HepG2 (cell line): ENCODE results near the gene CCDC30. TPM values are rescaled to one million over a fixed set of nuclear protein-coding genes. Genes with fewer than 3 reads are reported as not detected.

ENCODE experiments used
- AGO1 ChIP-seq: fragments of 200-400 bp; formaldehyde crosslinking; IDR thresholded peaks from 2 replicates; pipeline ENCODE4 v1.6.1; 2017; ENCODE audit warnings: mild to moderate bottlenecking, low read depth, low read length, moderate library complexity; ENCODE audit not compliant: poor library complexity, severe bottlenecking
- AKAP8 ChIP-seq: sonication (generic); formaldehyde crosslinking; IDR thresholded peaks from 2 replicates; pipeline ENCODE4 v1.5.1; 2020; ENCODE audit warnings: mild to moderate bottlenecking, missing genetic modification reagents
- AKNA ChIP-seq: sonication (generic); formaldehyde crosslinking; IDR thresholded peaks from 2 replicates; pipeline ENCODE4 v1.4.0; 2020; ENCODE audit warnings: missing genetic modification reagents, borderline replicate concordance
- CBX5 ChIP-seq: sonication (generic); formaldehyde crosslinking; IDR thresholded peaks from 2 replicates; pipeline ENCODE4 v1.4.0; 2020; ENCODE audit warnings: missing genetic modification reagents, borderline replicate concordance
- CERS6 ChIP-seq: sonication (generic); formaldehyde crosslinking; IDR thresholded peaks from 2 replicates; pipeline ENCODE4 v1.5.0; 2020; ENCODE audit warnings: missing genetic modification reagents
- CHD2 ChIP-seq: IDR thresholded peaks from 2 replicates; pipeline ENCODE4 v1.6.1; 2011; ENCODE audit warnings: low read depth, low read length, improper control_type of control experiment
- FOXK1 ChIP-seq: sonication (generic); formaldehyde crosslinking; IDR thresholded peaks from 2 replicates; pipeline ENCODE4 v1.4.0; 2020; ENCODE audit warnings: low read depth, missing genetic modification reagents, borderline replicate concordance
- KDM1A ChIP-seq: IDR thresholded peaks from 2 replicates; pipeline ENCODE4 v1.6.1; 2016; ENCODE audit warnings: missing compliant biosample characterization
- NFIC ChIP-seq: IDR thresholded peaks from 2 replicates; pipeline ENCODE4 v1.6.1; 2012; ENCODE audit warnings: mild to moderate bottlenecking, low read length, inconsistent platforms
- NPAS2 ChIP-seq: sonication (generic); formaldehyde crosslinking; IDR thresholded peaks from 2 replicates; pipeline ENCODE4 v1.8.0; 2022; ENCODE audit warnings: mild to moderate bottlenecking, missing genetic modification reagents, borderline replicate concordance
- SALL2 ChIP-seq: sonication (generic); formaldehyde crosslinking; IDR thresholded peaks from 2 replicates; pipeline ENCODE4 v1.8.1; 2023; ENCODE audit warnings: mild to moderate bottlenecking, missing genetic modification reagents, inconsistent platforms
- TIGD3 ChIP-seq: sonication (generic); formaldehyde crosslinking; IDR thresholded peaks from 2 replicates; pipeline ENCODE4 v1.5.1; 2020; ENCODE audit warnings: mild to moderate bottlenecking, missing genetic modification reagents, borderline replicate concordance
- ZNF101 ChIP-seq: sonication (generic); formaldehyde crosslinking; IDR thresholded peaks from 2 replicates; pipeline ENCODE4 v1.4.0; 2020; ENCODE audit warnings: mild to moderate bottlenecking, low read depth, missing genetic modification reagents, borderline replicate concordance
- ZNF12 ChIP-seq: sonication (generic); formaldehyde crosslinking; IDR thresholded peaks from 2 replicates; pipeline ENCODE4 v1.5.0; 2020; ENCODE audit warnings: missing genetic modification reagents
- ZNF124 ChIP-seq: sonication (generic); formaldehyde crosslinking; IDR thresholded peaks from 2 replicates; pipeline ENCODE4 v1.4.0; 2020; ENCODE audit warnings: missing genetic modification reagents
- ZNF343 ChIP-seq: sonication (generic); formaldehyde crosslinking; IDR thresholded peaks from 2 replicates; pipeline ENCODE4 v1.4.0; 2020; ENCODE audit warnings: mild to moderate bottlenecking, missing genetic modification reagents
- ZNF709 ChIP-seq: sonication (generic); formaldehyde crosslinking; IDR thresholded peaks from 2 replicates; pipeline ENCODE4 v1.5.0; 2020; ENCODE audit warnings: mild to moderate bottlenecking, missing genetic modification reagents
- ZNF775 ChIP-seq: sonication (generic); formaldehyde crosslinking; IDR thresholded peaks from 2 replicates; pipeline ENCODE4 v1.4.0; 2020; ENCODE audit warnings: missing genetic modification reagents, mild to moderate bottlenecking, moderate library complexity, borderline replicate concordance
- ZNF883 ChIP-seq: sonication (generic); formaldehyde crosslinking; IDR thresholded peaks from 2 replicates; pipeline ENCODE4 v1.5.1; 2020; ENCODE audit warnings: mild to moderate bottlenecking, missing genetic modification reagents; ENCODE audit errors: not compliant biosample characterization
- ZXDC ChIP-seq: sonication (generic); formaldehyde crosslinking; IDR thresholded peaks from 2 replicates; pipeline ENCODE4 v1.5.0; 2020; ENCODE audit warnings: mild to moderate bottlenecking, missing genetic modification reagents
- polyA plus RNA-seq, 8 experiments: library from polyadenylated mRNA; depleted of rRNA in 3 of 8; stranded (reverse) in 7 of 8; unstranded in 1 of 8; fragments of >200 nt; fragmentation: Illumina TruSeq in 4 of 8; extraction: Trizol in 4 of 8; gene quantifications; 2 replicates each; pipeline versions ENCODE4 v1.2.1 to v1.2.3, GENCODE V29; 2011 to 2016; ENCODE audit warnings: low read depth in 4 of 8, missing spikeins in 1 of 8, mixed read lengths in 1 of 8; ENCODE audit not compliant: insufficient read depth in 1 of 8
- total RNA-seq, 5 experiments: library from RNA; depleted of rRNA; stranded (reverse); fragments of >200 nt; fragmentation: Illumina TruSeq; extraction: Trizol; gene quantifications; 2 replicates each; pipeline ENCODE4 v1.2.3, GENCODE V29; 2016; ENCODE audit warnings: low read depth in 1 of 5

Gene CCDC30
- total and polyA plus RNA-seq, 2 of the 13 experiments (the other 11 are each of a cell fraction or from before 2014, with no cell fraction given): 0.25 to 0.77 TPM

GRCh38 chr1:42456754-42457089, 6.4 kb upstream of the CCDC30 start (continued):
- no peak for TF ChIP-seq FOXK1 (CRISPR knock-in tag)
- TF ChIP-seq CBX5: peak; percentile 3; the same call in 1 of the 2 replicates
- TF ChIP-seq ZNF709 (CRISPR knock-in tag): no peak
- no peak for TF ChIP-seq AKAP8 (CRISPR knock-in tag)
- TF ChIP-seq TIGD3 (CRISPR knock-in tag): 0 out of 2 replicates have a peak, but pooled peaks have one; percentile 13
- TF ChIP-seq ZNF124 (CRISPR knock-in tag): peak; percentile 55; the same call in 1 of the 2 replicates
- TF ChIP-seq CHD2: no peak
- TF ChIP-seq NFIC: no peak
- no peak for TF ChIP-seq KDM1A (CRISPR knock-in tag)
- no peak for TF ChIP-seq CERS6
- no peak for TF ChIP-seq ZNF101 (CRISPR knock-in tag)
- no peak for TF ChIP-seq AKNA (CRISPR knock-in tag)
- peak; percentile 18 for TF ChIP-seq AGO1
- TF ChIP-seq ZNF343 (CRISPR knock-in tag): no peak
- TF ChIP-seq ZXDC (CRISPR knock-in tag): no peak
- TF ChIP-seq SALL2: no peak
- no peak for TF ChIP-seq NPAS2 (CRISPR knock-in tag)
- no peak for TF ChIP-seq ZNF775 (CRISPR knock-in tag)
- no peak for TF ChIP-seq ZNF883 (CRISPR knock-in tag)
- no peak; the same call in 1 of the 2 replicates for TF ChIP-seq ZNF12 (CRISPR knock-in tag)
